Muscle layer of colon (tissue), 2 donors: Measurements from ENCODE around the gene MAN2A2.

Experiments
- H3K27ac ChIP-seq: one replicate; pipeline ENCODE4 v1.7.0; 2013; ENCODE audit warnings: low read depth, mild to moderate bottlenecking, low read length, moderate library complexity
- H3K27me3 ChIP-seq, 2 donors: one replicate each; pipeline ENCODE4 v1.7.0; 2013; ENCODE audit warnings: low read length in 2 of 2, mild to moderate bottlenecking in 2 of 2; ENCODE audit not compliant: insufficient read depth in 2 of 2, control insufficient read depth in 1 of 2
- H3K36me3 ChIP-seq: one replicate; pipeline ENCODE4 v1.7.0; 2013; ENCODE audit warnings: mild to moderate bottlenecking, low read length; ENCODE audit not compliant: insufficient read depth
- H3K4me1 ChIP-seq: one replicate; pipeline ENCODE4 v1.7.0; 2013; ENCODE audit warnings: mild to moderate bottlenecking, low read length; ENCODE audit not compliant: insufficient read depth
- H3K4me3 ChIP-seq, 2 donors: one replicate each; pipeline ENCODE4 v1.7.0; 2013; ENCODE audit warnings: low read length in 2 of 2, low read depth in 1 of 2, mild to moderate bottlenecking in 1 of 2, moderate library complexity in 1 of 2
- H3K9ac ChIP-seq: one replicate; pipeline ENCODE4 v1.7.0; 2013; ENCODE audit warnings: low read length
- H3K9me3 ChIP-seq: one replicate; pipeline ENCODE4 v1.7.0; 2013; ENCODE audit warnings: mild to moderate bottlenecking, low read length
- donor health status: abdominal sarcoma.
- donor health status: Adenocarcinoma of cecum.

Gene MAN2A2

DNA sequence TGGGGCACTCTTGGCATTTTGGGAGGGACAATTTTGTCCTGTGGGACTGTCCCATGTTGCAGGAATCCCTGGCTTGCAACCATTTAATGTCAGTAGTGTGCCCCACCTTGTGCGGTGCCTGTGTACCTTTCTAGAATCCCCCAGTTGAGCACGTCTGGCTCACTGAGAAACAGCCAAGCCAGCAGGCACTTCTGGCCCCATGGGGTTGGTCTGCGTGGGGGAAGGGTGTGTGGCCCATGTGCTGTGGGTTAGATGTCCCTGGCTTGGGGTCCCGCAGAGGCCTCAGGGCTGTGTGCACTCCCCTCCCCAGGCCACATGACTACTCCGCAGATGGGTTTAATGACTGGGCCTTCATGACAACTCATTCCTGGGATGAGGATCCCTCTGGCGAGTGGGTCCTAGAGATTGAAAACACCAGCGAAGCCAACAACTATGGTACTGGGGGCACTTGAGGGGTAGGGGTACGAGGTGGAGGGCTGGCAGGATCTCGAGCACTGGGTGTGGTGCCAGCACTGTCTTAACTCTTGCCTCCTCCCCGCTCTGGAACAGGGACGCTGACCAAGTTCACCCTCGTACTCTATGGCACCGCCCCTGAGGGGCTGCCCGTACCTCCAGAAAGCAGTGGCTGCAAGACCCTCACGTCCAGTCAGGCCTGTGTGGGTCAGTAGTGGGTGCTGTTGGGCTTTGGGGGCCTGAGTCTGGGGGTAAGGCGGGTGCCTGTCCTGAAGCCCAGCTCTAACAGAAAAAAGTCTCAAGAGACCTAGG lies 22.5 kb upstream of the MAN2A2 start:
- Histone ChIP-seq H3K9ac (no peak overlapping the region), H3K4me1 (peaks cover 21% of the 10 kb centered on the region), H3K27ac (no peak overlapping the region), H3K27me3 (no peaks in the 10 kb centered on the region), H3K4me3 (no peak overlapping the region), H3K36me3 (peaks cover 48% of the 10 kb centered on the region), H3K9me3 (no peaks in the 10 kb centered on the region)

DNA sequence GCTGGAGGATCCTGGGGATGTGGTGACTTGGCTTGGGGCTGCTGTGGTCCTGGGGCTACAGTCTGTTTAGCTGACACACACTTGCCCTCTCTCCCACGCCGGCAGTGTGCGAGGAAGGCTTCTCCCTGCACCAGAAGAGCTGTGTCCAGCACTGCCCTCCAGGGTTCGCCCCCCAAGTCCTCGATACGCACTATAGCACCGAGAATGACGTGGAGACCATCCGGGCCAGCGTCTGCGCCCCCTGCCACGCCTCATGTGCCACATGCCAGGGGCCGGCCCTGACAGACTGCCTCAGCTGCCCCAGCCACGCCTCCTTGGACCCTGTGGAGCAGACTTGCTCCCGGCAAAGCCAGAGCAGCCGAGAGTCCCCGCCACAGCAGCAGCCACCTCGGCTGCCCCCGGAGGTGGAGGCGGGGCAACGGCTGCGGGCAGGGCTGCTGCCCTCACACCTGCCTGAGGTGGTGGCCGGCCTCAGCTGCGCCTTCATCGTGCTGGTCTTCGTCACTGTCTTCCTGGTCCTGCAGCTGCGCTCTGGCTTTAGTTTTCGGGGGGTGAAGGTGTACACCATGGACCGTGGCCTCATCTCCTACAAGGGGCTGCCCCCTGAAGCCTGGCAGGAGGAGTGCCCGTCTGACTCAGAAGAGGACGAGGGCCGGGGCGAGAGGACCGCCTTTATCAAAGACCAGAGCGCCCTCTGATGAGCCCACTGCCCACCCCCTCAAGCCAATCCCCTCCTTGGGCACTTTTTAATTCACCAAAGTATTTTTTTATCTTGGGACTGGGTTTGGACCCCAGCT lies 21.7 kb upstream of the MAN2A2 start:
- Histone ChIP-seq H3K36me3 (peaks cover 46% of the 10 kb centered on the region), H3K9ac (no peak overlapping the region), H3K4me1 (peaks cover 29% of the 10 kb centered on the region), H3K4me3 (no peak overlapping the region), H3K27me3 (no peaks in the 10 kb centered on the region), H3K9me3 (no peaks in the 10 kb centered on the region), H3K27ac (no peak overlapping the region)

DNA sequence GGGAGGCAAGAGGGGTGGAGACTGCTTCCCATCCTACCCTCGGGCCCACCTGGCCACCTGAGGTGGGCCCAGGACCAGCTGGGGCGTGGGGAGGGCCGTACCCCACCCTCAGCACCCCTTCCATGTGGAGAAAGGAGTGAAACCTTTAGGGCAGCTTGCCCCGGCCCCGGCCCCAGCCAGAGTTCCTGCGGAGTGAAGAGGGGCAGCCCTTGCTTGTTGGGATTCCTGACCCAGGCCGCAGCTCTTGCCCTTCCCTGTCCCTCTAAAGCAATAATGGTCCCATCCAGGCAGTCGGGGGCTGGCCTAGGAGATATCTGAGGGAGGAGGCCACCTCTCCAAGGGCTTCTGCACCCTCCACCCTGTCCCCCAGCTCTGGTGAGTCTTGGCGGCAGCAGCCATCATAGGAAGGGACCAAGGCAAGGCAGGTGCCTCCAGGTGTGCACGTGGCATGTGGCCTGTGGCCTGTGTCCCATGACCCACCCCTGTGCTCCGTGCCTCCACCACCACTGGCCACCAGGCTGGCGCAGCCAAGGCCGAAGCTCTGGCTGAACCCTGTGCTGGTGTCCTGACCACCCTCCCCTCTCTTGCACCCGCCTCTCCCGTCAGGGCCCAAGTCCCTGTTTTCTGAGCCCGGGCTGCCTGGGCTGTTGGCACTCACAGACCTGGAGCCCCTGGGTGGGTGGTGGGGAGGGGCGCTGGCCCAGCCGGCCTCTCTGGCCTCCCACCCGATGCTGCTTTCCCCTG lies 21.0 kb upstream of the MAN2A2 start:
- H3K9ac ChIP-seq: no peak overlapping the region
- no peak overlapping the region for H3K4me3 ChIP-seq
- H3K27me3 ChIP-seq: no peaks in the 10 kb centered on the region
- H3K27ac ChIP-seq: no peak overlapping the region
- H3K4me1 ChIP-seq: peaks cover 31% of the 10 kb centered on the region
- H3K9me3 ChIP-seq: no peaks in the 10 kb centered on the region
- peaks cover 46% of the 10 kb centered on the region for H3K36me3 ChIP-seq

DNA sequence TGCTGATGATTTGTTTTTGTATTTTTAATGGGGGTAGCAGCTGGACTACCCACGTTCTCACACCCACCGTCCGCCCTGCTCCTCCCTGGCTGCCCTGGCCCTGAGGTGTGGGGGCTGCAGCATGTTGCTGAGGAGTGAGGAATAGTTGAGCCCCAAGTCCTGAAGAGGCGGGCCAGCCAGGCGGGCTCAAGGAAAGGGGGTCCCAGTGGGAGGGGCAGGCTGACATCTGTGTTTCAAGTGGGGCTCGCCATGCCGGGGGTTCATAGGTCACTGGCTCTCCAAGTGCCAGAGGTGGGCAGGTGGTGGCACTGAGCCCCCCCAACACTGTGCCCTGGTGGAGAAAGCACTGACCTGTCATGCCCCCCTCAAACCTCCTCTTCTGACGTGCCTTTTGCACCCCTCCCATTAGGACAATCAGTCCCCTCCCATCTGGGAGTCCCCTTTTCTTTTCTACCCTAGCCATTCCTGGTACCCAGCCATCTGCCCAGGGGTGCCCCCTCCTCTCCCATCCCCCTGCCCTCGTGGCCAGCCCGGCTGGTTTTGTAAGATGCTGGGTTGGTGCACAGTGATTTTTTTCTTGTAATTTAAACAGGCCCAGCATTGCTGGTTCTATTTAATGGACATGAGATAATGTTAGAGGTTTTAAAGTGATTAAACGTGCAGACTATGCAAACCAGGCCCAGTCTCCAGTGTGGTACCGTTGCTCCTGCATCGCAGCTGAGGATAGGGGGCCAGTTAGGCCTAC lies 20.1 kb upstream of the MAN2A2 start:
- Histone ChIP-seq H3K36me3 (peaks cover 45% of the 10 kb centered on the region), H3K9me3 (no peaks in the 10 kb centered on the region), H3K9ac (peak overlapping the region; percentile 83), H3K4me1 (peaks cover 31% of the 10 kb centered on the region), H3K27ac (peak overlapping the region; percentile 95), H3K4me3 (no peak overlapping the region), H3K27me3 (no peaks in the 10 kb centered on the region)

DNA sequence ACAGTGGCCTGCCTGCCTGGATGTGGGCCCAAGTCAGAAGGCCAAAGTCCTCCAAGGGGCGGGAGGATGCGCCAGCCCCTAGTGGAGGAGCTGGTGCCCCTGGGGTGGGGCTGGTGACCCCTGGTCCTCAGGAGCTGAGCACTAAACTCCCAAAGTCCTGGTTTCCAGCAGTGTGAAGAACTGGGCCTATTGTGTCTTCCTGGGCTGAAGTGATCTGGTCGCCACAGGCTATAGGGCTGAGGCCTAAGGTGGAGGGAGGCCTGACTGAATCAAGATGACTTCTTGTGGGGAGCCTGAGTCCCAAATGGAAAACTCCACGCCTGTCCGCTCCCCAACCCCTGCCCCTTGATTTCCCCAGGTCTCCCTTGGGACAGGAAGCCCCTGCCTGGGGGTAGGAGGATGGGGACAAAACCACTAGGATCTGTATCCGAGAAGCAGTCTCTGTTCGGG lies 19.6 kb upstream of the MAN2A2 start:
- Histone ChIP-seq H3K27ac (peak overlapping the region; percentile 95), H3K9me3 (no peaks in the 10 kb centered on the region), H3K4me3 (peak overlapping the region; percentile 61 to 66), H3K9ac (peak overlapping the region; percentile 83), H3K36me3 (peaks cover 39% of the 10 kb centered on the region), H3K27me3 (no peaks in the 10 kb centered on the region), H3K4me1 (peaks cover 31% of the 10 kb centered on the region)

DNA sequence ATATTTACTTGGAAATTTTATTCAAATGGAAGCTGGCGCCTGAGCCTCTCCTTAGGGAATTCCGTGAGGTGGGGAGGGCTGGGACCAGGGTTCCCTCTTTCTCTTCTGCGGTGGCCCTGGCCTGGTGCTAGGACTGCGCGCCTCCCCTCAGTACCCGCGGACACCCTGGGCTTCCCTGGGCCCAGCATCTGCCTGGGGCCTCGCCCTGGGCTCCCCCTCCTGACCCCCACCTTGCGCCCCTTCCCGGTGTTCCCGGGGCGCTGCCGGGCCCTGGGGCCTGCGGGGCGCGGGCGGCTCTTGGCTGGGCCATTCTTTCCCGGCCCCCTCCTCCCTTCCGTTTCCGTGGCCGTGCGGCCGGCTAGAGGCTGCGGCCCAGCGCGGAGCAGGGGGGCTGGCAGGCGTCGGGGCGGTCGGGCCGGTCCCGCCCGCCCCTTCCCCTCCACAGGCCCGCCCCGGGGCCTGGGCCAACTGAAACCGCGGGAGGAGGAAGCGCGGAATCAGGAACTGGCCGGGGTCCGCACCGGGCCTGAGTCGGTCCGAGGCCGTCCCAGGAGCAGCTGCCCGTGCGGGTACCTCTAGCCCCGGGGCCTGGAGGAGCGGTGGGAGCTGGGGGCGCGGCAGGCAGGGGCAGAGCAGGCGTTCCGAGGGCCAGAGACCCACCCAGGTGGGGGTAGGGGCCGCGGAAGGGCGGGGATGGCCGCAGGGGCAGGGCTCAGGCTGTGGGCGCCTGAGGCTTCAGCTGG lies 19.0 kb upstream of the MAN2A2 start, which contains the start of gene FES:
Gene FES, plus strand, starts transcription at position 529 of the 743 bp plus-strand sequence. CDS start 542 bp downstream, outside the sequence.
- H3K4me3 ChIP-seq: peak within 1 kb of the TSS; percentile 61 to 66
- H3K4me1 ChIP-seq: peaks cover 31% of the 10 kb centered on the region
- no peaks in the 10 kb centered on the region for H3K27me3 ChIP-seq

DNA sequence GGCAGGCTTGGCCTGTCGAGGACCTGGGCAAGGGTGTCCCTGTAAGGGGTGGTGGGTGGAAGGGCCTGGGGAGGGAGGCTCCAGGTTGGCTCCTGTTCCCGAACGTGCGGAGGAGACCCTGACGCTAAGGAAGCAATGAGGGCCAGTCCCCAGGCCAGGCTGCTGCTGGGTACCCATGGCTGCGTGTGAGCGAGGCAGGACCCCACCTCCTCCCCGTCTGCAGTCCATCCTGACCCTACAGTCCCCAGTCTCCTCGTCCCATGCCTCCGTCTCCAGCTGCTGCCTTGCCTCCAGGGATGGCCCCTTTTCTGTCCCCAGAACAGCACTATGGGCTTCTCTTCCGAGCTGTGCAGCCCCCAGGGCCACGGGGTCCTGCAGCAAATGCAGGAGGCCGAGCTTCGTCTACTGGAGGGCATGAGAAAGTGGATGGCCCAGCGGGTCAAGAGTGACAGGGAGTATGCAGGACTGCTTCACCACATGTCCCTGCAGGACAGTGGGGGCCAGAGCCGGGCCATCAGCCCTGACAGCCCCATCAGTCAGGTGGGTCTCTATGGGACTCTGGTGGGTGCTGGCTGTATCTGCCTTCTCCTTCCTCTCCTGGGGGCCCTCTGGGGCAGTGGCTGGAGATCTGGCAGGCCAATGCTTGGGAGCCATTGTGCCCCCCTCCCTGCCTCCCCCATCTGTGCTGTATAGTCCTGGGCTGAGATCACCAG lies 18.2 kb upstream of the MAN2A2 start:
- H3K9ac ChIP-seq: peak overlapping the region; percentile 76
- H3K4me1 ChIP-seq: peaks cover 31% of the 10 kb centered on the region
- peak overlapping the region; percentile 95 for H3K27ac ChIP-seq
- H3K9me3 ChIP-seq: no peaks in the 10 kb centered on the region
- H3K36me3 ChIP-seq: peaks cover 26% of the 10 kb centered on the region
- no peaks in the 10 kb centered on the region for H3K27me3 ChIP-seq
- H3K4me3 ChIP-seq: peak overlapping the region; percentile 61 to 66

More for the DNA sequence above, 19.0 kb upstream of the MAN2A2 start, which contains the start of gene FES:
- peak within 1 kb of the TSS; percentile 83 for H3K9ac ChIP-seq
- peak within 1 kb of the TSS; percentile 95 for H3K27ac ChIP-seq
- no peaks in the 10 kb centered on the region for H3K9me3 ChIP-seq
- peaks cover 33% of the 10 kb centered on the region for H3K36me3 ChIP-seq

DNA sequence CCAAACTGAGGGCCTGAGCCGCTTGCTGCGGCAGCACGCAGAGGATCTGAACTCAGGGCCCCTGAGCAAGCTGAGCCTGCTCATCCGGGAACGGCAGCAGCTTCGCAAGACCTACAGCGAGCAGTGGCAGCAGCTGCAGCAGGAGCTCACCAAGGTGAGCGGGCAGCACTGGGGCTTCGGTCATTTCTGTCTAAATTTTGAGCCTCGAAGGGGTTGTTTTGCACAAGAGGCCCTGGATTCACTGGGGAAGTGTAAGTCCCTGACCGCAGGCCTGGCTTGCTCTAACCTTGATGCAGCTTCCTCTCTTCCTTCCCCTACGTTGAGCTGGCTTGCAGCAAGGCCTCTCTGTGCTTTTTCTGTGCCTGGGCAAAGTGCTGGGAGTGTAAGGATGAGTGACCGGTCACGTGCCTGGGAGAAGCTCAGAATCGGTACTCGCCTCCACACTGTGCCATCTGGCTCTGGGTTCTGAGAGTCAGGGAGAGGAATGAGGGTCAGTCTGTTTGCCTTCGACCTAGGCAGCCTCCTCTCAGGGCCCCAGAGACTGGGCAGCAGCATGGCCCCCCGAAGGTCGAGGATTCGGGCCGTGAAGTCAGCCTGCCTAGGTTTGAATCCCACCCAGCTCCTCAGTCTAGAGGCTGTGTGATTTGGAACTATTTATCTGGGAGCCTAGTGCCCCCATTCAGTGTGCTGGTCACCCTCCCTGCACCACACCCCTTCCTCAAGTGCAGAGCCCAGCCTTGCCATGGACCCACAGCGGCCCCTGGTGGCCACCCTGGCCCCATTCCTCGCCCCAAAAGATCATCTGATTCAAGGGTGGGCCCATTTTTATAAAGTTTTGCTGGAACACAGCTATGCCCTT lies 17.4 kb upstream of the MAN2A2 start:
- H3K4me1 ChIP-seq: peaks cover 31% of the 10 kb centered on the region
- H3K9ac ChIP-seq: peak overlapping the region; percentile 76
- peak overlapping the region; percentile 61 to 66 for H3K4me3 ChIP-seq
- H3K27ac ChIP-seq: peak overlapping the region; percentile 95
- H3K36me3 ChIP-seq: peaks cover 24% of the 10 kb centered on the region
- H3K27me3 ChIP-seq: no peaks in the 10 kb centered on the region
- no peaks in the 10 kb centered on the region for H3K9me3 ChIP-seq

DNA sequence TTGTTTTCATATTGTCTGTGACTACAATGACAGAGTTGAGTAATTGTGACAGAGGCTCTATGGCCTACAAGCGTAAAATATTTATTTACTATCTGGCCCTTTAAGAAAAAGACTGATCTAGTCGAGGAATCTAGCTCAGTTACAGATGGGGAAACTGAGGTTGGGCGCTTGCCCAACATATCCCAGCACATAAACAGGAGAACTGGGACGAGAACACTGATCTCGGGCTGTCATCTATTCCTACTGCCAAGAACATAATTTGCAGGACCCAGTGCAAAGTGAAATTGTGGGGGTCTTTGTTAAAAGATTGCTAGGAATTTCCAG lies 16.8 kb upstream of the MAN2A2 start:
- peaks cover 31% of the 10 kb centered on the region for H3K4me1 ChIP-seq
- H3K9ac ChIP-seq: no peak overlapping the region
- no peak overlapping the region for H3K4me3 ChIP-seq
- H3K27me3 ChIP-seq: no peaks in the 10 kb centered on the region
- no peak overlapping the region for H3K27ac ChIP-seq
- H3K36me3 ChIP-seq: peaks cover 25% of the 10 kb centered on the region
- H3K9me3 ChIP-seq: no peaks in the 10 kb centered on the region
